GM12892 (cell line): ENCODE results near the gene SLC66A2.

Experiments
- DNase-seq: peaks from one replicate; pipeline ENCODE4 v3.0.0; 2011; ENCODE audit not compliant: insufficient read length
- FAIRE-seq: peaks from 2 replicates; lab custom pipeline; 2011; peaks lifted over from hg19 to GRCh38; lab: Jason Lieb, UNC
- POLR2A ChIP-seq: IDR thresholded peaks from 2 replicates; pipeline ENCODE4 v1.6.1; 2011; ENCODE audit warnings: low read depth, low read length, control low read depth
- POLR2AphosphoS5 ChIP-seq: IDR thresholded peaks from 2 replicates; pipeline ENCODE4 v1.6.1; 2011; ENCODE audit warnings: low read depth, low read length, control low read depth
- TAF1 ChIP-seq: IDR thresholded peaks from 2 replicates; pipeline ENCODE4 v1.6.1; 2011; ENCODE audit warnings: low read depth, mild to moderate bottlenecking, control low read depth, low read length, borderline replicate concordance

SLC66A2 gene

DNA sequence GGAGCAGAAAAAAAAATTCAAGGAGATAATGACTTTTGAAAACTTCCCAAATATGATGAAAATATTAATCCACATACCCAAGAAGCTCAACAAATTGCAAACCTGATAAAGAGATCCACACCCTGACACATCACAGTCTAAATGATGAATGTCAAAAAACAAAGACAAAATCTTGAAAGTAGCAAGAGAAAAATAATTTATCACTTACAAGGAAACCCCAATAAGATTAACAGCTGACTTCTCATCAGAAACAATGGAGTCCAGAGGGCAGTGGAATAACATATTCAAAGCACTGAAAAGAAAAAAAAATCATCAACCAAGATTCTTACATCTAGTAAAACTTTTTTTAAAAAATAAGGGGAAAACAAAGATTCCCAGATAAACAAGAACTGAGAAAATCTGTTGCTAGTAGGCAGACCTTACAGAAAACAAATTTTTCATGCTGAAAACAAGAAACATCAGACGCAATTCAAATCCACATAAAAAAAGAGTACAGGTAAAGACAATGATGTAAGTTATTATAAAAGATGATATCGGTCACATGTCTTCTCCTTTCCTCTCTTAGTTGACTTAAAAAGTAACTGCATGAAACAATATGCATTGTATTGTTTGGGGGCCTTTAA is 21.3 kb downstream of the SLC66A2 start:
- DNase-seq = no peak
- TF ChIP-seq POLR2A (no peak), TAF1 (no peak), POLR2AphosphoS5 (no peak)
- no peak for FAIRE-seq

DNA sequence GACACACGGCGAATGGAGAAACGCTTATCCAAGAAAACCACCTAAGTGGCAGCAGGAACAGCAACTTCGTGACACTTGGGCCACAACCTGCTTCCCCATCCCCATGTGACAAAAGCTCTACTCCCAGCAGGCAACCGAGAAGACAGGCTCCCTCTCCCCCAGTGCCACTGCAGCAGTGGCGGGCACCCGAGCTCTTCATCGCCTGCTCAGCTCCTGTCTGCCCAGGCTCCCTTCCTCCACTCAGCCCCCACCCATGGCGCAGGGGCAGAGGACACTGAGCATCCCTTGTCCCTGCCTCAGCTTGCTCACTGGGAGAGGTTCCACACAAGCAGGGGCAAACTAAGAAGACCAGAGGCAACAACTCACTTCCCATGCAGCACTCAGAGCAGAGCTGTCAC is 22.9 kb downstream of the SLC66A2 start:
- TF ChIP-seq POLR2AphosphoS5 = no peak
- DNase-seq = no peak
- FAIRE-seq = no peak

- no peak for DNase-seq
- FAIRE-seq = no peak
- TF ChIP-seq TAF1 (no peak), POLR2A (no peak), POLR2AphosphoS5 (no peak)
Observed at GRCh38 chr18:79927607-79928562, 23.6 kb downstream of the SLC66A2 start.

DNA sequence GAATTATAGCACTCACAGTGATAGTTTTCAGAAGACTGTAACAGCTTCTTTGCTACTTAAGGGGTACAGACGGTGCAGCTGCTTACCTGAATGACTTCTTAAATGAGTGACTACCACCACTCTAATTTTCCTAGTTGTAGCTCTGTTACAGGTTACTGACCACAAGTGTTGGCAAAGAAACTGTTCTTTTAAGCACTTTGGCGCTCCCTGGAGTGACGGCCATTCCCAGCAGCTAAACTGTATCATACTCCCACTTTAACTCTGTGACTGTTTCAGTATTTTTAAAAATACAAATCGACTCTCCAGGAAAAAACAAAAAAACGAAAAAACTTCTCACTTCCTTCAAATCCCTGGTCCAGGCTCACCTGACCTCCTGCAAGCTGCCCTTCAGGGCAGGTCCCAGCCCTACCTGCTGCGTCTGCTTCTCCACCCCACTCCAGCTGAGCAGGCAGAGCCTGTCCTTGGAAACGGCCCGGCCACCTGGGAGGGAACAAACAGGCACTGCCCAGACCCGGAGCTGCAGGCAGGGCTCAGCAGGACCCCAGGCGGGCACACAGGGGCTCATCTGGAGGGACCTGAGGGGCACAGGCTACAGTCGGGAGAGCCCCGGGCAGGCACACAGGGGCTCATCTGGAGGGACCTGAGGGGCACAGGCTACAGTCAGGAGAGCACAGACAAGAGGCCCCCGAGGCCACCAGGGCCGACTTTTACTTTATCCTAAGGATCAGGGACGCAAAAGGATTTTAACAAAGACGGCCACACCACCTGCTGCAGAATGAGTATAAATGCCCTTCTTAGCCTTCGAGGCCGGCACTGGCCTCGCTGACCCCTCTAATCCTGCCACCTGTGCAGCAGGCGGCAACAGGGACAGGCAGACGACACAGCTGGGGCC is 24.5 kb downstream of the SLC66A2 start:
- TF ChIP-seq POLR2A = no peak
- FAIRE-seq (no peak), DNase-seq (no peak)

DNA sequence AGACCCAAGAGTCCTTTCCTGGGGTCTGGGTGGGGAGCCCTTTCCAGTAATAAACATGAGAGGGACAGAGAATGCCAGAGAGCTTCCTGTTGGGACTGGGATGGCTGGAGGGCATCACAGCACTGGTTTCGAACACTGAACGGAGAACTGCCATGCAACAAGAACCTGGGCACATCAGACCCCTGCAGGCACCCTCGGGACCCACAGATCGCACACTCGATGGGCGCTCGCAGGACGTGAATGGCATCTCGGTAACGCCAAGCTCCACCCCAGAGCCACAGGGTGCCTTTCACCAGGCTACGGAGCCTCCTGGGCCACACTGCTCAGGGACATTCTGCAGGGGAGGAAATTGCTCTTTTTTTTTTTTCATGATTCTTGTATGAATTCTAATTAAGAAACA is 25.1 kb downstream of the SLC66A2 start:
- FAIRE-seq (no peak), DNase-seq (no peak)
- TF ChIP-seq TAF1 (no peak), POLR2A (no peak), POLR2AphosphoS5 (no peak)

- TF ChIP-seq POLR2AphosphoS5 = no peak
- TF ChIP-seq TAF1 = no peak
- no peak for TF ChIP-seq POLR2A
- FAIRE-seq (no peak), DNase-seq (no peak)
Observed at GRCh38 chr18:79924814-79925731, 26.4 kb downstream of the SLC66A2 start.

DNA sequence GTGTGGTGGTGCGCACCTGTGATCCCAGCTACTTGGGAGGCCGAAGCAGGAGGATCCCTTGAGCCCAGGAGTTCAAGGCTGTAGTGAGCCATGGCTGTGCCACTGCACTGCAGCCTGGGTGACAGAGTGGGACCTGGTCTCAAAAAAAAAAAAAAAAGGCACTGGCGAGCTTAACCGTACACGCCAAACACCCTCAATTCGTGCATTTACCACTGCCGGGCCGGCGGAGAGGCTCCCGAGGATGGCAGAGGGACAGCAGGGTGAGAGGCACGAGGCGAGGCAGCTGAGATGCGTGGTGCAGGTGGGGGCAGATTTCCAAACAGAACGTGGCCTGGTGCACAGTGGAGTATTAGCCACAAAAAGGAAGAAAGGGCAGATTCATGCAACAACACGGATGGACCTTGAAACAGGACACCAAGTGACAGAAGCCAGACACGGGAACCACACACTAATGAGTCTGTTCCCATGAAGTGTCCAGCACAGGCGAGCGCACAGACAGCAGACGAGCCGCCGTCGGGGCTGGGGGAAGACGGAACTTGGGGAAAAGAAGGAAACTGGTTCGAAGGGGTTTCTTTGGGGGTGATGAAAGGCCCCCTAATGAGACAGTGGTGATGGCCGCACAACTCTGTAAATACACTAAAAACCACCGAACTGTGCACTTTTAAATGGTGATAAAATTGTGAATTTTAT is 27.4 kb downstream of the SLC66A2 start:
- FAIRE-seq (no peak), DNase-seq (no peak)
- no peak for TF ChIP-seq TAF1
- TF ChIP-seq POLR2A = no peak
- no peak for TF ChIP-seq POLR2AphosphoS5

DNA sequence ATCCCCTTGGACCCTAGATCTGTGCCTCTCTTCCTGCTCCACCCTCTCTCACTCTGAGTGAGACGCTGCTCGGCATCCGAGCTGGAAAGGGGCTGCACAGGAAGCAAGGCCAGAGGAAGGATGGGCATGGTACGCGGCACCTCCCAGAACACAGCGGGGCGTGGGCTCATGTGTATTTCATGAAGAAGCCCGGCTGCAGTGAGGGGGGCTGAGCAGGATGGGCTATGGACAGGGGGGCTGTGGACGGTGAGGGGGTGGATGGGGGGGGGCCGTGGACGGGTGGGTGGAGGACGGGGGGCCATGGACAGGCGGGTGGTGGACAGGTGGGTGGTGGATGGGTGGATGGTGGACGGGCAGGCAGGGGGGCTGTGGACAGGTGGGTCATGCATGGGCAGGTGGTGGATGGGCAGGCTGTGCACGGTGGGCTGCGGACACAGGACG is 28.5 kb downstream of the SLC66A2 start:
- no peak for FAIRE-seq
- TF ChIP-seq POLR2AphosphoS5 = no peak
- TF ChIP-seq TAF1 = no peak
- no peak for TF ChIP-seq POLR2A
- DNase-seq = no peak

- FAIRE-seq (no peak), DNase-seq (no peak)
- TF ChIP-seq TAF1 (no peak), POLR2AphosphoS5 (no peak), POLR2A (no peak)
Observed at GRCh38 chr18:79921984-79922965, 29.2 kb downstream of the SLC66A2 start.
